ENCODE results near the gene SLC24A3. TPM values are rescaled to one million over a fixed set of nuclear protein-coding genes. Genes with fewer than 3 reads are reported as not detected.

Gene SLC24A3
- polyA plus RNA-seq, 1 donor (not counting 4 experiments of a cell fraction or from before 2014, with no cell fraction given) = 0.17 TPM

DNA sequence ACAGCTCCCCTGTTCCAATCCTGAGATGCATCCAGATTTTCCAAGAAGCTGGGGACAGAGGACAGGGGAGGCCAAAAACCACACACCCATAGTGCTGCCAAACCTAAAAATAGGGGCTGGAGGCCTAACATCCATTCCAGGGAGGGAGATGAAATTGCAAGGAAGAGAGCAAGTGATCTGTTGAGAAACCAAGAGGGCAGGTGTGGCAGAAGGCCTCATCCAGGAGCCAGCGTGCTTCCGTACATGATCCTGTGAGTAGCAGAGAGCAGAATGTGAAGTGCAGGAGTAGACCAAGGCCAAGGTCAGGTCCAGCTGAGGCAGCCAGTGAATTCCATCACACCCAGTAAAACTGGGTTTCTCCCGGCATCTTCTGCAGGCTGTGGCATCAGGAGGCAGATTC lies 377.9 kb downstream of the SLC24A3 start:
- no peak overlapping the region for H3K4me2 ChIP-seq (ENCODE audit: control insufficient read depth, extremely low read depth, insufficient read depth, low read depth, low read length)
- H3K36me3 ChIP-seq (ENCODE audit: control insufficient read depth in 2 of 2, extremely low read depth in 1 of 2, insufficient read depth in 2 of 2, low read length in 2 of 2) = no peaks in the 10 kb centered on the region
- DNase-seq (ENCODE audit: low read depth, low spot score) (no peak), FAIRE-seq (no peak)
- H3K27ac ChIP-seq (ENCODE audit: control insufficient read depth, insufficient read depth, low read length) = no peak overlapping the region
- H2AFZ ChIP-seq (ENCODE audit: control insufficient read depth, low read length) = no peak overlapping the region
- no peaks in the 10 kb centered on the region for H3K9me1 ChIP-seq (ENCODE audit: control insufficient read depth, extremely low read depth, insufficient read depth, low read length)
- TF ChIP-seq, protein P1, sequence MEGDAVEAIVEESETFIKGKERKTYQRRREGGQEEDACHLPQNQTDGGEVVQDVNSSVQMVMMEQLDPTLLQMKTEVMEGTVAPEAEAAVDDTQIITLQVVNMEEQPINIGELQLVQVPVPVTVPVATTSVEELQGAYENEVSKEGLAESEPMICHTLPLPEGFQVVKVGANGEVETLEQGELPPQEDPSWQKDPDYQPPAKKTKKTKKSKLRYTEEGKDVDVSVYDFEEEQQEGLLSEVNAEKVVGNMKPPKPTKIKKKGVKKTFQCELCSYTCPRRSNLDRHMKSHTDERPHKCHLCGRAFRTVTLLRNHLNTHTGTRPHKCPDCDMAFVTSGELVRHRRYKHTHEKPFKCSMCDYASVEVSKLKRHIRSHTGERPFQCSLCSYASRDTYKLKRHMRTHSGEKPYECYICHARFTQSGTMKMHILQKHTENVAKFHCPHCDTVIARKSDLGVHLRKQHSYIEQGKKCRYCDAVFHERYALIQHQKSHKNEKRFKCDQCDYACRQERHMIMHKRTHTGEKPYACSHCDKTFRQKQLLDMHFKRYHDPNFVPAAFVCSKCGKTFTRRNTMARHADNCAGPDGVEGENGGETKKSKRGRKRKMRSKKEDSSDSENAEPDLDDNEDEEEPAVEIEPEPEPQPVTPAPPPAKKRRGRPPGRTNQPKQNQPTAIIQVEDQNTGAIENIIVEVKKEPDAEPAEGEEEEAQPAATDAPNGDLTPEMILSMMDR (optimal IDR thresholded peaks at IDR 0.05 in 1 of 3, IDR thresholded peaks at IDR 0.05 in 1 of 3, conservative IDR thresholded peaks at IDR 0.05 in 1 of 3; ENCODE audit: extremely low read depth in 1 of 3, insufficient read depth in 2 of 3, low read length in 3 of 3) = no peak
- no peak for TF ChIP-seq EZH2 (IDR thresholded peaks at IDR 0.05; ENCODE audit: low read length)
- H3K9me3 ChIP-seq (ENCODE audit: control insufficient read depth, low read depth, low read length) = no peaks in the 10 kb centered on the region
- dilution Hi-C loops (cut with MboI; ENCODE audit: extremely low pct_ligation_motif_present, low sequenced_read_pairs) = no loop called here
- H3K79me2 ChIP-seq (ENCODE audit: control insufficient read depth, insufficient read depth, low read length) = no peaks in the 10 kb centered on the region
- no peak overlapping the region for H3K4me3 ChIP-seq (ENCODE audit: control insufficient read depth in 2 of 3, extremely low read depth in 1 of 3, insufficient read depth in 2 of 3, low read depth in 1 of 3, low read length in 3 of 3)
- no peak overlapping the region for H3K9ac ChIP-seq (ENCODE audit: control insufficient read depth, extremely low read depth, insufficient read depth, low read length)
- no peaks in the 10 kb centered on the region for H4K20me1 ChIP-seq (ENCODE audit: control insufficient read depth, extremely low read depth, insufficient read depth, low read length)
- no peaks in the 10 kb centered on the region for H3K27me3 ChIP-seq (ENCODE audit: control insufficient read depth, extremely low read depth, insufficient read depth, low read length)
- no peaks in the 10 kb centered on the region for H3K4me1 ChIP-seq (ENCODE audit: control insufficient read depth, extremely low read depth, insufficient read depth, low read length)

DNA sequence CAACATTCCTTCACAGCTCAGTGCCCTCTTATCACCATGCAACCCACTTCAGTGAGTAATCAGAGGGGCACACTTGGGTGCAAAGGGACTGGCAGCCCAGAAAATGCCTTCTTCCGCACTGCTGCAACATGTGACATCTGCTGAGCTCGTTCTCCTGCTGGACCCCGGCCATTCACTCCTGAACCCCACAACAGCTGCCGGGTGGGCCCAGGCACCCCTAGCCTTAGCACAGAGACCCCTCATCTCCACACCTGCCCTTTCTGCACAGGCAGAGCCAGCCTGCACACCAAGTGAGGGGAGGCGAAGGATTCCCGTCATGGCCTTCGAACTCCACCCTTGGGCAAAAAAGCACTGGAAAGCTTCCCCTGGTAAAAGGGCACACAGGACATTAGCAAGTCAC lies 381.3 kb downstream of the SLC24A3 start:
- Histone ChIP-seq H3K9me3 (ENCODE audit: control insufficient read depth, low read depth, low read length) (no peaks in the 10 kb centered on the region), H3K9ac (ENCODE audit: control insufficient read depth, extremely low read depth, insufficient read depth, low read length) (no peak overlapping the region), H3K4me1 (ENCODE audit: control insufficient read depth, extremely low read depth, insufficient read depth, low read length) (no peaks in the 10 kb centered on the region), H3K4me3 (ENCODE audit: control insufficient read depth in 2 of 3, extremely low read depth in 1 of 3, insufficient read depth in 2 of 3, low read depth in 1 of 3, low read length in 3 of 3) (no peak overlapping the region), H3K36me3 (ENCODE audit: control insufficient read depth in 2 of 2, extremely low read depth in 1 of 2, insufficient read depth in 2 of 2, low read length in 2 of 2) (no peaks in the 10 kb centered on the region), H3K4me2 (ENCODE audit: control insufficient read depth, extremely low read depth, insufficient read depth, low read depth, low read length) (no peak overlapping the region), H2AFZ (ENCODE audit: control insufficient read depth, low read length) (no peak overlapping the region), H4K20me1 (ENCODE audit: control insufficient read depth, extremely low read depth, insufficient read depth, low read length) (no peaks in the 10 kb centered on the region), H3K79me2 (ENCODE audit: control insufficient read depth, insufficient read depth, low read length) (no peaks in the 10 kb centered on the region), H3K27ac (ENCODE audit: control insufficient read depth, insufficient read depth, low read length) (no peak overlapping the region), H3K27me3 (ENCODE audit: control insufficient read depth, extremely low read depth, insufficient read depth, low read length) (no peaks in the 10 kb centered on the region), H3K9me1 (ENCODE audit: control insufficient read depth, extremely low read depth, insufficient read depth, low read length) (no peaks in the 10 kb centered on the region)
- TF ChIP-seq, protein P1 (optimal IDR thresholded peaks at IDR 0.05 in 1 of 3, IDR thresholded peaks at IDR 0.05 in 1 of 3, conservative IDR thresholded peaks at IDR 0.05 in 1 of 3; ENCODE audit: extremely low read depth in 1 of 3, insufficient read depth in 2 of 3, low read length in 3 of 3) = no peak
- TF ChIP-seq EZH2 (IDR thresholded peaks at IDR 0.05; ENCODE audit: low read length) = no peak
- DNase-seq (ENCODE audit: low read depth, low spot score) = no peak
- dilution Hi-C loops (cut with MboI; ENCODE audit: extremely low pct_ligation_motif_present, low sequenced_read_pairs) = no loop called here
- FAIRE-seq = no peak
